Measurements from ENCODE around the gene GPBP1L1.
"Not testable (repeated sequence)": the region's sequence is repeated elsewhere in the genome, so short reads cannot be mapped to it uniquely, and the experiment has no call there.

The GPBP1L1 gene

GRCh38 chr1:45679123-45679522 lies 7.2 kb downstream of the GPBP1L1 start:
- no peak for DNase-seq

DNA sequence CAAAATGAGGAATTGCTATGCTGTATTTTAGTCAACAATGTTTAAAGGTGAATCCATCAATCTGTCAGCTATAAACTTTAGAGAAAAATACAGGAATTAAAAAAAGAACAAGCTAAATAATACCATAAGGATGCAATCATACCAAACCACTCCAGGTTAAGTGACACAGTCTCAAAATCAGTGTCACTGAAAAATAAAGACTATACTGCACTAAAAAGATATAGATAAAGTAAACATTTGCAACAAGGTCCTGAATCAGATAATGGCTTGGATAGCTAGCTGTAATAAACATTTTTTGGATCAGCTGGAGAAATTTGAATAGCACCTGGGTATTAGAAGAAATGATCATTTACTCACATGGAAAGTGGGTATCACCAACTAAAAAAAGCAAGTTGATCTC lies 7.8 kb downstream of the GPBP1L1 start:
- DNase-seq, result no peak

DNA sequence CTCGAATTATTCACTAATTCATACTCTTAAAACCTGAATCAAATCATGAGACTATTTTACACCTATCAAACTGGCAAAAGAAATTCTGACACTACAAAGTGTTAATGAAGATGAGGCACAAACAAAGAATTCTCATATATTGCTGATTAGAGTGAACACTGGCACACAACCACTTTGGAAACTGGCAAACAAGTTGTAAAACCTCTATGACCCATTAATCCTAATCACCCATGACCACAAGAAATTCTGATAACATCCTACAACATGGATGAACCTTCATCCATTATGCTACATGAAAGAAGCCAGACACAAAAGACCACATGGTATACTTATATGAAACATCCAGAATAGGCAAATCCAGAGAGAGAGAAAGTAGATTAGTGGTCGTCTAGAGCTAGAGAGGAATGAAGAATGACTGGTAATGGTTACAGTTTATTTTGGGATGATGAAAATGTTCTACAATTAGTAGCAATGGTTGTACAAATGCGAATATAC lies 8.5 kb downstream of the GPBP1L1 start:
- no peak for DNase-seq

GRCh38 chr1:45676553-45676952 lies 9.8 kb downstream of the GPBP1L1 start:
- not testable (repeated sequence) for DNase-seq

DNA sequence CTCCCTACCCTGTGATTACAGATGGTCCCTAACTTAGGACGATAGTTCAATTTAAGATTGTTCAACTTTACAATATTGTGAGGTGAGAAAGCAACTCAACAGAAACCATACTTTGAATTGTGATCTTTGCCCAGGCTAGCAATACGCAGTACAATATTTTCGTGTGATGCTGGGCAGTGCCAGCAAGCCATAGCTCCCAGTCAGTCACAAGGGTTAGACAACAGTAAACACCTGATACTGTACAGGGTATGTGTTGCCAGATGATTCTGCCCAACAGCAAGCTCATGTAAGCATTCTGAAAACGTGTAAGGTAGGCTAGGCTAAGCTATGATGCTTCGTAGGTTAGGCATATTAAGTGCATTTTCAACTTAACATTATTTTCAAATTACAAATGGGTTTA lies 11.9 kb downstream of the GPBP1L1 start:
- DNase-seq, result no peak

- no peak for DNase-seq
Observed at GRCh38 chr1:45673956-45674355, 12.4 kb downstream of the GPBP1L1 start.

- no peak for DNase-seq
Observed at GRCh38 chr1:45669859-45670655, 16.3 kb downstream of the GPBP1L1 start.

DNA sequence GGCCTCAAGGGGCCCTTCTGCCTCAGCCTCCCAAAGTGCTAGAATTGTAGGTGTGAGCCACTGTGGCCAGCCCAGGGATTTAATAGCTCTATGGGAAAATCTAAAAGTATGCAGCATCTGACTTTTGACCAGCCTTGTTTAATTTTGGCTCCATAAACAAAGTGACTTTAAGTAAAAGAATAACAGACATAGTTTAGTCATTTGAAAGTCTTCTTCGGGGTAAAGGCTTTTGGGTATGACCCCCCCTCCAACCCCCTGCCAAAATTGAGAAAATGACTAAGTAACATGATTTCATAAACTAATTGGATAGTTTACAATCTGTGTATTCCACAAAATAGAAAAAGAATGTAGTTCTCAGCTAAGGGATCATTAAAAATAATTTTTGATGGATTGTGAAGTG lies 17.0 kb downstream of the GPBP1L1 start:
- DNase-seq, result no peak

- DNase-seq, result no peak
Observed at GRCh38 chr1:45668526-45668925, 17.8 kb downstream of the GPBP1L1 start.

DNA sequence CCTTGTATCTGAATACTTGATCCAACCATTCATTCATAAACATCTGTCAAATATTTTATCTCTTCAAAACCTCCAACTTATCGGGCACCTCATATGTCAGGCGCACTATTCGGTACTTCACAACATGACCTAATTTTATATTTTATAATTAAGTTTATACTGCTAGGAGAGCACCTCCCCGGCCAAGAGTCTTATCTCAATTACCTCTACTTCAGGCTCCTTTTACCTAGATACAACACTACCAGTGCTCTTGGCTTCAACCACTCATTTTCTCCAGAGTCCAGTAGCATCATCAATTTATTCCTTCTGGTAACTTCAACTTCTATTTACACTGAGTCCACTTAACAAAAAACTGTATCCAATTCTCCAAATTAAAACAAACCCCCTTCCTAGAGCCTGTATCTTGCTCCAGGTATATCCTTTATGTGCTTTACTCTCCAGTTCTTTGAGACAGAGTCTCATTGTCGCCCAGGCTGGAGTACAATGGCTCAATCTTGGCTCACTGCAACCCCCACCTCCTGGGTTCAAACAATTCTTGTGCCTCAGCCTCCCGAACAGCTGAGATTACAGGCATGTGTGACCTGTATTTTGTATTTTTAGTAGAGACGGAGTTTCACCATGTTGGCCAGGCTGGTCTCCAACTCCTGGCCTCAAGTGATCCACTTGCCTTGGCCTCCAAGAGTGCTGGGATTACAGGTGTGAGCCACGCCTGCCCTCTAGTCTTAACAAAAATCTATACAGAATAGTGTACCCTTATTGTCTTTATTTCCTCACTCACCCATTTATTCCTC lies 18.8 kb downstream of the GPBP1L1 start:
- DNase-seq, result no peak

DNA sequence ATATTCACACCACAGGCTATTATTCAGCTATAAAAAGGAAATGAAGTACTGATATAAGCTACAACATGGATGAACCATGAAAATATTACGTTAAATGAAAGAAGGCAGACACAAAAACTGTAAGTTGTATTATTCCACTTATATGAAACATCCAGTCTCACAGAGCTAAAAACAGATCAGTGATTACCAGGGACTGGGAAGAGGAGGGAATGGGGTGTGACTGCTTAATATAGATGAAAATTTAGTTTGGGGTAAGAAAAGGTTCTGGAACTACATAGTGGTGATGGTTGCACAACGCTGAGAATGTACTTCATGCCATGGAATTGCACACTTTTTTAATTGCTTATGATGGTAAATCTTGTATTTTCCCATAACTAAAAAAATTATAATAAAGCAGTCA lies 19.5 kb downstream of the GPBP1L1 start:
- no peak for DNase-seq

- no peak for DNase-seq
Observed at GRCh38 chr1:45660336-45660735, 26.0 kb downstream of the GPBP1L1 start.

DNA sequence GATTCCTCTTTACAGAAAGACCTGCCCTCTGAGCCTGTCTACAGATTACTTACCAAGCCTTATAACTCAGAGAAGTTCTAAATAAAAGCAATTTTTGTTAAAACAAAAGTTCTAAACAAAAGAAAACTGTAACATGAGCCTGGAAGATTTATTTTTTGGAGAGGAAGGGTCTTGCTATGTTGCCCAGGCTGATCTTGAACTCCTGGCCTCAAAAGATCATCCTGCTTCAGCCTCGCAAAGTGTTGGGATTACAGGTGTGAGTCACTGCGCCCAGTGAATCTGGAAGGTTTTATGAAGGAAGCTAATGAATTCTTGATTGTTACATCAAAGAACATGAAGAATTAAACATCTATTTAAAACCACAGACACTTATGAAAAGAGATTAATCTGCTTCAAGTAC lies 27.1 kb downstream of the GPBP1L1 start:
- no peak for DNase-seq

GRCh38 chr1:45658171-45658570 lies 28.2 kb downstream of the GPBP1L1 start:
- DNase-seq, result no peak

GRCh38 chr1:45656573-45657226 lies 29.6 kb downstream of the GPBP1L1 start:
- DNase-seq, result no peak

DNA sequence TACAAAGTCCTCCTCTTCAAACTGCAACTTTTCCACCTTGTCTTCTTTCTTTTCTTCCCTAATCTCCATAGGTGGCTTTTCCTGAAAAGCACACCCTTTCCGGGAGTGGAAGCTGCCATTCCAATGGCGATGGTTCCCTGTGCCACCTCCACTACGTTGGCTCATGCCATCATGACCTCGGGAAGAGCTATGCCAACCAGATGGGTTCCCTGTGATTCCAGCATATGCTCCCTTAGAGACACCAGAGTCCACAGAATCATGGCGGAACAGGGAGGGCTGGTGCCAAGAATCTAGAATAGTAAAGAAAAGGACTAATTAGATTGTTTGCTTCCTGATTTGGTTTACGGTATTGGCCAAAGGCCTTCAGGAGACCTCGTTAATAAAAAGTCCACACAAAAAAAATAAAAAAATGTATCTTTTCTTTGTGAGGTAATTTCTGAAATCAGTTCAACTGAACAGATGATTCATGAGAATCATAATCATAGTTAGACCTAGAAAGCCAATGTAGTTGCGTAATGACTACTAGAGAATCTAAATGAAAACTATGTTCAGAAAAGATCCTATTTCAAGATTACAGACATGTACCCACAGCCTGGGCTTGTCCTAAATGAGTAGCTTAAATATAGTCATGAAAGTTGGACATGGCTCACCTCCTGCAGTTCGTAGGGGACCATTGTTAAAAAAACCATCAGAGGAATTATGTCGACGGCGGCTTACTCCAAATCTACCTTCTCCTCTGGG lies 31.6 kb downstream of the GPBP1L1 start:
- no peak for DNase-seq

GRCh38 chr1:45647248-45648021 lies 38.9 kb downstream of the GPBP1L1 start:
- no peak for DNase-seq

GRCh38 chr1:45644661-45645060 lies 41.7 kb downstream of the GPBP1L1 start:
- no peak for DNase-seq

DNA sequence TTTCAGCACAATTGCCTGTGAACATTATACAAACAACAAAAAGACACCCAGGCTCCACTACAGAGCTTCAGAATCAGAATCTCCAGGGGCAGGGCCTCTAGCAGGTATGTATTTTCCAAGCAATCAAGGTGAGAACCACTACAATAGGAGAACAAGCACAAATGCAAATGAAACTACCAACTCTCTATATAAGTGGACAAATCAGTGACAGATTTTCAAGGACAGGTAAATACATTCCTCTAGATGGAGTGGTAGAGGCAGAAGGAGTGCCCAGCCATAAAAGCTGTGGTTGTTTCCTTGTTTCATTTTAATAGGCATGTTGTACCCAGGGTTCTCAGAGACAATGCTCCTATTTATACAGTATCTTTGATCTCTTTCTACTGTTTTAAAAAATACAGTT lies 42.4 kb downstream of the GPBP1L1 start:
- no peak for DNase-seq

- no peak for DNase-seq
Observed at GRCh38 chr1:45643321-45643720, 43.0 kb downstream of the GPBP1L1 start.

DNA sequence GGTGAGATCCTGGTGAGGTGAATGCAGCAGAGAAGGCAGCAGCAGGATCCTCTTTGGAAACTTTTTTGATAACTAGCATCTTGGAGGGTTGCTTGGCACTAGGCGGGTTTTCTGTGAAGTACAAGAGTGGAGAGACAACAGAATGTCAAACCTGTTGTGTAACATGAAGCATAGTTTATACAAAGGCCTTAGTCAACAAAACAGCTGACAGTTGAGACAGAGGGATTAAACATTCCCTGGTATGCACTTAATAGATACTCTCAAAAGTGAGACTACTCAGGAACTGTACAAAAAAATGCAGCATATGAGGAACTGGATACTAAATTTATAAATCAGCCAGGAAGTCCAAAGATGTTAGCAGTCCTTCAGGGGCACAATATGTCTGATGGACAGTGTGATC lies 46.0 kb downstream of the GPBP1L1 start:
- DNase-seq, result no peak

- DNase-seq, result no peak
Observed at GRCh38 chr1:45635211-45635610, 51.1 kb downstream of the GPBP1L1 start.
